SU-DHL-6 (cell line): ENCODE results near the gene NUMA1.

Source experiments
- H2AFZ ChIP-seq: fragments of 200-600 bp; sonication (generic); 2 replicates; pipeline ENCODE4 v1.6.1; 2014; ENCODE audit warnings: low read depth, mild to moderate bottlenecking, moderate library complexity, mixed read lengths, antibody characterized with exemption, low read length; ENCODE audit not compliant: severe bottlenecking
- H3F3A ChIP-seq: fragments of 200-600 bp; shearing (Covaris generic); 2 replicates; pipeline ENCODE4 v1.6.0; 2016; ENCODE audit warnings: antibody characterized with exemption, mild to moderate bottlenecking; ENCODE audit not compliant: insufficient read depth
- H3K27ac ChIP-seq: fragments of 200-600 bp; sonication (generic); 2 replicates; pipeline ENCODE4 v1.5.1; 2016; ENCODE audit warnings: low read depth, mild to moderate bottlenecking, low read length, moderate library complexity, mixed read lengths
- H3K27me3 ChIP-seq: fragments of 200-600 bp; sonication (generic), shearing (Covaris generic); 2 replicates; pipeline ENCODE4 v1.6.0; 2014; ENCODE audit warnings: mild to moderate bottlenecking, low read length
- H3K36me3 ChIP-seq: fragments of 200-600 bp; sonication (generic); 2 replicates; pipeline ENCODE4 v1.6.1; 2014; ENCODE audit warnings: mild to moderate bottlenecking, low read length, mixed read lengths
- H3K4me2 ChIP-seq: fragments of 300-600, 200-600 bp; shearing (Covaris generic), sonication (generic); 2 replicates; pipeline ENCODE4 v1.6.0; 2014; ENCODE audit warnings: low read length, low read depth, mild to moderate bottlenecking; ENCODE audit not compliant: poor library complexity, severe bottlenecking
- H3K4me3 ChIP-seq: fragments of 200-600 bp; sonication (generic); 2 replicates; pipeline ENCODE4 v1.5.1; 2014; ENCODE audit warnings: antibody characterized with exemption, low read length, mild to moderate bottlenecking, mixed read lengths; ENCODE audit not compliant: insufficient read depth, poor library complexity, severe bottlenecking
- H3K79me2 ChIP-seq: fragments of 200-600 bp; sonication (generic); 2 replicates; pipeline ENCODE4 v1.6.1; 2014; ENCODE audit warnings: mild to moderate bottlenecking, low read length, moderate library complexity; ENCODE audit not compliant: insufficient read depth
- H3K9ac ChIP-seq: fragments of 200-600 bp; sonication (generic); 2 replicates; pipeline ENCODE4 v1.7.0; 2014; ENCODE audit warnings: mild to moderate bottlenecking, low read length
- H3K9me2 ChIP-seq: fragments of 200-600 bp; sonication (generic); replicated peaks from 2 replicates; pipeline ENCODE4 v1.6.1; 2014; ENCODE audit warnings: low read length; ENCODE audit not compliant: insufficient read depth
- H3K9me3 ChIP-seq: fragments of 200-600 bp; sonication (generic); 2 replicates; pipeline ENCODE4 v1.6.1; 2014; ENCODE audit warnings: low read length, mixed read lengths; ENCODE audit not compliant: insufficient read depth
- H4K20me1 ChIP-seq: fragments of 200-600 bp; sonication (generic); 2 replicates; pipeline ENCODE4 v1.6.1; 2014; ENCODE audit warnings: low read depth, mild to moderate bottlenecking, antibody characterized with exemption, low read length, moderate library complexity, mixed read lengths
- CTCF ChIP-seq: fragments of 200-600 bp; sonication (generic); IDR thresholded peaks from one replicate; pipeline ENCODE4 v1.5.1; 2017; ENCODE audit warnings: antibody characterized with exemption, mild to moderate bottlenecking, low read length, moderate library complexity; ENCODE audit not compliant: insufficient read depth, poor library complexity, severe bottlenecking
- EZH2phosphoT487 ChIP-seq: fragments of 200-600 bp; sonication (generic), shearing (Covaris generic); conservative IDR thresholded peaks from 2 replicates; pipeline ENCODE4 v1.6.1; 2018; ENCODE audit warnings: mild to moderate bottlenecking, antibody characterized with exemption, low read length, moderate library complexity, mixed read lengths

The NUMA1 gene

GRCh38 chr11:72078477-72078876 is 1.9 kb downstream of the NUMA1 start:
- H3K79me2 ChIP-seq: peaks cover 64% of the 10 kb centered on the region
- no peaks in the 10 kb centered on the region for H3K36me3 ChIP-seq
- no peaks in the 10 kb centered on the region for H3K27me3 ChIP-seq
- H4K20me1 ChIP-seq: no peaks in the 10 kb centered on the region
- no peak overlapping the region for H3K27ac ChIP-seq
- H3K9me2 ChIP-seq: no peaks in the 10 kb centered on the region
- H3K9ac ChIP-seq: no peak overlapping the region
- H3F3A ChIP-seq: 0 out of 2 replicates have a peak, but pooled peaks cover 8% of the 10 kb centered on the region
- H3K4me2 ChIP-seq: peak overlapping the region; percentile 94
- no peaks in the 10 kb centered on the region for H3K9me3 ChIP-seq
- H2AFZ ChIP-seq: no peak overlapping the region
- no peak for TF ChIP-seq CTCF
- no peak for TF ChIP-seq EZH2phosphoT487
- no peak overlapping the region for H3K4me3 ChIP-seq

GRCh38 chr11:72075756-72076155 is 4.6 kb downstream of the NUMA1 start:
- no peak overlapping the region for H3K4me2 ChIP-seq
- no peak overlapping the region for H3K4me3 ChIP-seq
- H3F3A ChIP-seq: no peaks in the 10 kb centered on the region
- H3K27ac ChIP-seq: 0 out of 2 replicates have a peak overlapping the region, but pooled peaks have one; percentile 10
- H3K9ac ChIP-seq: no peak overlapping the region
- H3K79me2 ChIP-seq: peaks cover 92% of the 10 kb centered on the region
- no peak overlapping the region for H2AFZ ChIP-seq
- no peaks in the 10 kb centered on the region for H3K9me2 ChIP-seq
- H3K27me3 ChIP-seq: no peaks in the 10 kb centered on the region
- TF ChIP-seq EZH2phosphoT487 (no peak), CTCF (no peak)
- H3K36me3 ChIP-seq: no peaks in the 10 kb centered on the region
- H4K20me1 ChIP-seq: peaks cover 3% of the 10 kb centered on the region; the same call in 1 of the 2 replicates
- H3K9me3 ChIP-seq: no peaks in the 10 kb centered on the region

DNA sequence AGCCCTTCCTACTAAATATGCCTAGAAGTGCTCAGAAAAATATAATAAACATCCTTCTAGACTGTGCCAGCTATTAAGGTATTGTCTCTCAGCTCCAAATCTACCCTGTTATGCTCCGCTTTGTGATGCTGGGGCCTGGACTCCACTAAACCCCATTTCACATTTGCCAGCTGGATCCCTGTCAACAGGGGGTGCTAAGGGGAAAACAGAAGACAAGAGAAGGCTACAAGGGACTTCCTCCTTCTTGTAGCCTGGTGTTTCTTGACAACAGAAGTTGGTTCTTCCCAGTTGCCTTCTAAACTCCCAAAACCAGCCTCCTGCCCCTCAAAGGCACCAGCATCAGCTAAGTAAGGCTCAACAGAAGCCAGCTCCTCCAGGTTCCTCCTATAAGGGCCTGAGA is 5.2 kb downstream of the NUMA1 start:
- Histone ChIP-seq H3K27me3 (no peaks in the 10 kb centered on the region), H3K36me3 (no peaks in the 10 kb centered on the region), H3K27ac (peak overlapping the region; percentile 10; the same call in 1 of the 2 replicates), H4K20me1 (peaks cover 3% of the 10 kb centered on the region; the same call in 1 of the 2 replicates), H3K79me2 (peaks cover 98% of the 10 kb centered on the region), H2AFZ (no peak overlapping the region), H3K4me2 (no peak overlapping the region), H3K9ac (no peak overlapping the region), H3K9me3 (no peaks in the 10 kb centered on the region), H3F3A (no peaks in the 10 kb centered on the region), H3K9me2 (no peaks in the 10 kb centered on the region), H3K4me3 (no peak overlapping the region)
- TF ChIP-seq EZH2phosphoT487 (no peak), CTCF (peak; percentile 8)
